HUES48 (cell line): ENCODE measurements around the gene C17orf113.

Source experiments
- H3K27ac ChIP-seq: one replicate; pipeline ENCODE4 v1.7.0; 2013; ENCODE audit warnings: low read depth, low read length, inconsistent platforms
- H3K27me3 ChIP-seq: 2 replicates; pipeline ENCODE4 v1.6.1; 2013; ENCODE audit warnings: mild to moderate bottlenecking, low read length; ENCODE audit not compliant: control insufficient read depth, insufficient read depth
- H3K36me3 ChIP-seq: 2 replicates; pipeline ENCODE4 v1.6.1; 2013; ENCODE audit warnings: low read length; ENCODE audit not compliant: control insufficient read depth, insufficient read depth
- H3K4me1 ChIP-seq: 2 replicates; pipeline ENCODE4 v1.6.1; 2013; ENCODE audit warnings: mild to moderate bottlenecking, low read length; ENCODE audit not compliant: control insufficient read depth, insufficient read depth
- H3K4me3 ChIP-seq: 2 replicates; pipeline ENCODE4 v1.5.1; 2013; ENCODE audit warnings: mild to moderate bottlenecking, low read depth, low read length
- H3K9ac ChIP-seq: 2 replicates; pipeline ENCODE4 v1.6.1; 2013; ENCODE audit warnings: mild to moderate bottlenecking, low read depth, low read length, moderate library complexity
- H3K9me3 ChIP-seq: 2 replicates; pipeline ENCODE4 v1.6.1; 2013; ENCODE audit warnings: low read length; ENCODE audit not compliant: control insufficient read depth, insufficient read depth

C17orf113 gene

DNA sequence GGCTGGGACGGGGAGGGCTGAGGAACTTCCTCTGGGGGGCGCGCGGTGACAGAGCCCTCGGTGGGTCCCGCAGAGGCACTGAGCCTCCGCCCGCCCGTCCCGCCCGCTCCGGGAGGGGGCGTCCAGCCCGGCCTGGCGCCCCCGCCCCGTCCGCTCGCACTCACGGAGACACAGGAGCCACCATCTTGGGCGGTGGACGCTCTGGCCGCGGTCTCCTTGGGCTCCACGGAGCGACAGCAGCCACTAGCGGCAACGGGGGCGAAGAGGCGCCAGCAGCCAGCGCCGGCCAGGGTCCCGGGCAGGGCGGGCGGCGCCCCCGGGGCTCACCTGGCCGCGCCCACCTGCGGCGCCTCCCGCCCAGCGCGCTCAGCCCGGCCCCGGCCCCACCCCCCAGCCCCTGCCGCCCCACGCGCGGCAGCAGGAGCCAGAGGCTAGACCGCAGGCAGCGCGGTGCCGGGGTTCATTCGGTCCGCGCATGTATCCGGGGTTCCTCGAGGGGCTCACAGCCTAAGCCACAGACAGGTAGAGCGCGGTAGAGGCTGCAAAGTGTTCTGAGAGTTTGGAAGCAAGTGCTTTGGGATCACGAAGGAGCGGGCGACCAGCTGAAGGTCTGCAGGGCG, at the start of gene C17orf113:
Gene C17orf113 (minus strand): TSS at position 209 of the 620 bp plus-strand sequence. CDS start 7,225 bp downstream, outside the sequence.
- Histone ChIP-seq H3K27ac (no peak within 1 kb of the TSS), H3K4me1 (peaks cover 24% of the 10 kb centered on the region), H3K9ac (no peak within 1 kb of the TSS), H3K36me3 (no peaks in the 10 kb centered on the region), H3K4me3 (peak within 1 kb of the TSS; percentile 69), H3K9me3 (no peaks in the 10 kb centered on the region), H3K27me3 (no peaks in the 10 kb centered on the region; the same call in 1 of the 2 replicates)

DNA sequence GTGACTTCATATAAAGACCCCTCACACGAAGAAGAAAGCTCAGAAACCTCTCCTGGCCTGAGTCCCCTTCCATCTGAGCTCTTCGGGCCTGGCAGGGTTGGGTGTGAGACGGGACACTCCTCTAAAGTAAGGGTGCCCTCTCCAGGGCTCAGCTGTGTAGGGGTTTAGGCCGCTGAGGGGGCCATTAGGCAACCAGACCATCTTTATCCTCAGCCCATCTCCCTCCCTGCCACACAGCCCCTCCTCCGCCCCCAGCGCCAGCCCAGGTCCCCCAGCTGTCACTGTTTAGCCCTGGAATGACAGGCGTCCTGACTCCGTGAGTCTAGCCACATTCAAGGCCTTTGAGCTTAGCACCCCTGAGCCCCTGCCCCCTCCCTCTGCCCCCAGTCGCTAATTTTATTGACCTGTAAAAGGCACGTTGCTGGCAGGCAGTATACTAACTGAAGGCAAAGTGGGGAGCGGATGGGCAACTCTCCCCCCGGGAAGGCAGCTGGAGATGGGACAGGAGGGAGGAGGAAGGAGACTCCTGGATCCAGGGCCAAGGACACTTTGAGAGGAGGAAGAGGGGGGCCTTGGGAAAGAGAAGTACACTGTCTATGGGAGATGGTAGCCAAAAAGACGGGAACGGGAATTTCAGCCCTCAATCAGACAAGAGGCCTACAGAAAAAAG, 48.5 kb upstream of the C17orf113 start:
- peaks cover 22% of the 10 kb centered on the region for H3K27me3 ChIP-seq
- peaks cover 15% of the 10 kb centered on the region for H3K4me1 ChIP-seq
- no peaks in the 10 kb centered on the region for H3K36me3 ChIP-seq
- no peak overlapping the region for H3K27ac ChIP-seq
- no peaks in the 10 kb centered on the region for H3K9me3 ChIP-seq
- no peak overlapping the region for H3K9ac ChIP-seq
- H3K4me3 ChIP-seq = peak overlapping the region; percentile 60; the same call in 1 of the 2 replicates

DNA sequence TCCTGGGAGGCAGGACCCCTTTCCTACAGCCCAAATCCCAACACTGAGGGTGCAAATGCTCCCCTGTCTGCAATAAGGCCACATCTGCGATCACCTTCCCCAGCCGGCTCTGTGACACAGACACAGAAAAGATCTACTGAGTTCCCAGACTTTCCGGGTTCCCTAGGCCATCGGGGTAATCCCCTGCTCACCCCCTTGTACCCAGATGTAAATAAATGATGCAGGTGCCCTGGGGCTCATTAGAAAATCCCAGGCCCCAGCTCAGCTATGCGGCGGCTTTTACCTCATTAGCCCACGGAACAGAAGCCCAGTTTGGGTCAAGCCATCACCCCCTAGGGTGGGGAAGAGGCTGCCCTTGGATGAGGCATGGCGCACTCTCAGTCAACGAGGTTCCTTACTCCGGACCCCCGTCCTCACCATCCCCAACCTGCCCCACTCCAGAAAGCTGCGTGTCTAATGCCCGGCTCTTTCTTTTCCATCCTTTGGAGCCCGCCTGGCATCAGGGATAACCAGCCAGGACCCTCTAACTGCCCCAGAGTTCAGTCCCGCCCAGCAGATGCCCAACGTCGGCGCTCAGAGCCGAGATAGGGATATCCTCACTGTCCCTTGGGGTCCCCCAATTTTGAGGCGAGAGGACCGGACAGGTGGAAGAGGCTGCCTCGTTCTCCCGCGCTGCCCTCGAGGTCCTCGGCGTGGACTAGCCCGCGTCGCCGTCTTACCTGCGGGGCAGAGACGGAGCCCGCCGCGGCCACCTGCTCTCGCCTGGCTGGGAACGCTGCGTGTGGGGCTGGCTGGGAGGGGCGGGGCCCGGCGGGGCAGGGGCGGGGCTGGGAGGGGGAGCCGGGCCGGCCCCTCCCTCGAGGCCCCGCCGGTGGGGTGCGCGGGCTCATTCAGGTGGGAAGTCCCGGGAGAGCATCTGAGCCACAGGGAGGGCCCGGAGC, 47.6 kb upstream of the C17orf113 start, which contains the start of gene ZNF385C:
Gene ZNF385C (minus strand): TSS at position 783 of the 941 bp plus-strand sequence. CDS start 35,417 bp downstream, outside the sequence.
- H3K27me3 ChIP-seq = peaks cover 22% of the 10 kb centered on the region
- no peaks in the 10 kb centered on the region for H3K36me3 ChIP-seq
- no peak within 1 kb of the TSS for H3K9ac ChIP-seq
- H3K9me3 ChIP-seq = no peaks in the 10 kb centered on the region
- peak within 1 kb of the TSS; percentile 60 for H3K4me3 ChIP-seq
- H3K4me1 ChIP-seq = peaks cover 15% of the 10 kb centered on the region
- no peak within 1 kb of the TSS for H3K27ac ChIP-seq

DNA sequence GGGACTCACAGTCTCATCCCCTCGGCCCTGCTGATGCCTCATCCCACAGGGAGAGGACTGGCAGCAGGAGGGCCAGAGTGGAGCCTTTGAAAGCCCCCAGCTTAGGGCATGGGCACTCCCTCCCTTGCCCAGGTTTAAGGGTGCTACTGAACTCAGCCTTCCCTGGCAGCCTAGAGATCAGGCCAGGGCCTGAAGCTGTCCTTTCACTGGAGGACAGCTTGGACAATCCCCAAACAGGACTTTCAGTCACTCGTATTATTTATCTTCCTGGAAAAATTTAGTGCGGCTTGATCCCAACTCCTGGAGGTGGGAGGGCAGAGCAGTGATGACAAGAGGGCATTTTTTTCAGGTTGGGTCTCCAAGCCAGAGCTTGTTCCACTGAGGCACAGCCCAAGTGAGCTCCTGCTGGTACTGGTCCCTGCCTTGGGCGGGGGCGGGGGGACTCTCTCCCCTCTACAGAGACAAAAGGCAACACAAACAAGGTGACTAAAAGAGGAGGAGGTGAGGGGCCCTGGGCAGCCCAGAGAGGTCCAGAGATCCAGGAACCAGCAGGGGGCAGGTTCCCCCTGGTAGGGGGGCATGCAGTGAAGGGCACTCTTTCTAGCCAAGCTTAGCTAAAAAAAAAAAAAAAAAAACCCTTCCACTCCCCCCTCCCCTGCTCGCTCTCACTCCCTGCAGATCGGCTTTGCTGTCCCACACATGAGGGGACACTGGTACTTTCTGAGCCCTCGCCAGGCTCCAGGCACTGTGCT, 46.1 kb upstream of the C17orf113 start:
- Histone ChIP-seq H3K9me3 (no peaks in the 10 kb centered on the region), H3K4me3 (no peak overlapping the region), H3K27me3 (peaks cover 22% of the 10 kb centered on the region)

DNA sequence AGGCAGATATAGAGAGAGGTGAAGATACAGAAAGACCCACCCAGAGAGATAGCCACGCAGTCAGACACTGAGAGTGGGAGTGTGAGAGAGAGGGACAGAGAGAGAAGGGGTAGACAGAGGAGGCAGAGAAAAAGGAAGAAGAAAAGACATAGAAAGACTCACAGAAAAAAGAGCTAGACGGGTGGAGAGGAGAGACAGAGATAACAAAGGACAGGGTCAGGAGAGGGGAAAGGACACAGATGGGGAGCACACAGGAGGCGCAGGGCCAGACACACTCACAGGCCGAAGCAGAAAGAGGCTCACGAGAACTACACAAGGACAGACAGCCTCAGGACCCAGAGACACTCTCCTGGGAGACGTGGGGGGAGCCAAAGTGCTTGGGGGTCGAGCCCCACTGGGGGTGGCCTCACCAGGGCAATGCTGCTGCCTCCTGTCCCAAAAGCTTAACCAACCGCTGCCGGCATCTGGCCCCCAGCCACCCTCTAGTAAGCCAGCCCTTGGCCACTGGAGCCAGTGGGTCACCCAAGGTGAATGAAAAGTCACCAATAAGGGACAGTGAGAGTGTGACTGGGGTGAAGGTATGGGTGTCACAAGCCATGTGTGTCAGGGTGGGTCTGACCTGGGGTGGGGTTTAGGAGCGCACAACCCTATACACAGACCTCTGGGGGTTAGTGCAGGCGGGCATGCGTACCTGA, 44.1 kb upstream of the C17orf113 start:
- Histone ChIP-seq H3K9ac (no peak overlapping the region), H3K36me3 (no peaks in the 10 kb centered on the region), H3K9me3 (no peaks in the 10 kb centered on the region), H3K27me3 (peaks cover 22% of the 10 kb centered on the region), H3K27ac (no peak overlapping the region), H3K4me1 (peaks cover 15% of the 10 kb centered on the region), H3K4me3 (no peak overlapping the region)

More for the DNA sequence above, 46.1 kb upstream of the C17orf113 start:
- Histone ChIP-seq H3K9ac (no peak overlapping the region), H3K36me3 (no peaks in the 10 kb centered on the region), H3K4me1 (peaks cover 15% of the 10 kb centered on the region), H3K27ac (no peak overlapping the region)

DNA sequence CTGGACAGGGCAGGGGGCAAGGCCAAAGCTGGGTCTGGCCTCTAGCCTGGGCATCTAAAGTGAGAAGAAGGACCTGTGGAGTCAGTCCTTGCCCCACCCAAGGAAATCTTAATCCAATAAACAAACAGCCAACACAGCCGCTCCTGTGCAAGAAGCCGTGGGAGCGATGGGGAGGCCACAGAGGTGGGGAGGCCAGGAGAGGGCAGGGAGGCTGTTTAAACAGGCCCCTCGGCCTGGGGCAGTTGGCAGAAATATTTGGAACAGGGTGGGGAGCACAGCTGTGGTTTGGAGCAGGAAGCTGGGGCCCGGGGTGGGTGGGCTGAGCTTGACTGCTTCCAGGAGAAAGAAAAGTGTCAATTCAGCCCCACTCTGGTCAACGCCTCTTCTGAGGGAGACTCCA, 42.5 kb upstream of the C17orf113 start:
- Histone ChIP-seq H3K4me3 (no peak overlapping the region), H3K9ac (no peak overlapping the region), H3K36me3 (no peaks in the 10 kb centered on the region), H3K27ac (no peak overlapping the region), H3K9me3 (no peaks in the 10 kb centered on the region), H3K27me3 (peaks cover 19% of the 10 kb centered on the region), H3K4me1 (peaks cover 18% of the 10 kb centered on the region)

DNA sequence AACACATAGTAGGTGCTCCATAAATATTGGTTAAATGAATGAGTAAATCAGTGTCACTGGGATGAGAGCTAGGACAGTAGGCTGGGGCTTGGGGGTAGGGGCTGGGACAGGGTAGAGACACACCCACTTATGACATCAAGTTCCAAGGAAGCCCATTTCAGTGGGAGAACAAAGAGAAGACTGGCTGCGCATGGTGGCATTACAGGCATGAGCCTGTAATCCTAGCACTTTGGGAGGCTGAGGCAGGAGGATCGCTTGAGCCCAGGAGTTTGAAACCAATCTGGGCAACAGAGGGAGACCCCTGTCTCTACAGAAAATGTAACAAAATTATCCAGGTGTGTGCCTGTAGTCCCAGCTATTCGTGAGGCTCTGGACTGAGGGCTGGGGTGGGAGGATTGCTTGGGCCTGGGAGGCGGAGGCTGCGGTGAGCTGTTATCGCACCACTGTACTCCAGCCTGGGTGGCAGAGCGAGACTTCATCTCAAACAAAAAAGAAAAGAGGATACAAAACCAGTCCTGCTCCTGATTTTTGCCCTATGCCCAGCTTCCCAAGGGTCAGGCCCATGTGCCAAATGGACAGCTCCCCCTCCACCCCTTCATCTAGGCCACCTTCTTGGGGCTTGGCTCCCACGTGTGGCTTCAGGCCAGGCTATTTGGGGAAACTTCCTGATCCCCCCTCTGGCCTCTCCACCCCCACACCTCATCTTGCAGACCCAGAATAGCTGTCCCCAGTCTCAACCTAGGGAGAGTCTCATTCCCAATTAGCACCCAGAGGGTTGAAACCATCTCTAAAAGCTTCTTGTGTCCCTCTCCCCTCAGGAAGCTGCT, 40.8 kb upstream of the C17orf113 start:
- Histone ChIP-seq H3K9me3 (no peaks in the 10 kb centered on the region), H3K4me3 (no peak overlapping the region), H3K27me3 (peaks cover 2% of the 10 kb centered on the region), H3K27ac (no peak overlapping the region), H3K9ac (no peak overlapping the region), H3K4me1 (0 out of 2 replicates have a peak, but pooled peaks cover 4% of the 10 kb centered on the region), H3K36me3 (no peaks in the 10 kb centered on the region)

DNA sequence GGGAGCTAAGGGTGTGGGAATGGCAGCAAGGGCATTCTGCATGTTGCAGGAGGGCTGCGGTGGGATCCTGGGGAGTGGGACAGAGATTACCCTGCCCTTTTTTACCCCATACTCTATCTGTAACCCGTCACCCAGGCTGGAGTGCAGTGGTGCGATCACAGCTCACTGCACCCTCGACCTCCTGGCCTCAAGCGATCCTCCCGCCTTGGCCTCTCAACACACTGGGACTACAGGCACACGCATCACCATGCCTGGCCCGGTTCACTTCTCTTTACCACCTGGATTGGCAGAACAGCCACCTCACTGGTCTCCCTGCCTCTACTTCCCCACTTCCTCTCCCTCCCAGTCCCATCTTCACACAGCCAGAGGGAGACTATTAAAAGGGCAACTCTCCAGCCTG, 38.3 kb upstream of the C17orf113 start:
- no peaks in the 10 kb centered on the region for H3K27me3 ChIP-seq

More for the DNA sequence above, 38.3 kb upstream of the C17orf113 start:
- no peak overlapping the region for H3K4me3 ChIP-seq
- no peaks in the 10 kb centered on the region for H3K36me3 ChIP-seq
- H3K9ac ChIP-seq = no peak overlapping the region
- no peak overlapping the region for H3K27ac ChIP-seq
- H3K9me3 ChIP-seq = no peaks in the 10 kb centered on the region
- H3K4me1 ChIP-seq = 0 out of 2 replicates have a peak, but pooled peaks cover 3% of the 10 kb centered on the region
